Activated CD4-positive, alpha-beta T cell treated with anti-CD3 and anti-CD28 coated beads for 48 hours (primary cell): ENCODE measurements around the gene ORC2.
A peak's percentile ranks its signal among the peaks of the same experiment; 100 is the strongest.
"Not testable (repeated sequence)": the region's sequence is repeated elsewhere in the genome, so short reads cannot be mapped to it uniquely, and the experiment has no call there.

ENCODE experiments used
- DNase-seq: peaks from one replicate; pipeline ENCODE4 v3.0.0-alpha.2; 2020

ORC2 gene

DNA sequence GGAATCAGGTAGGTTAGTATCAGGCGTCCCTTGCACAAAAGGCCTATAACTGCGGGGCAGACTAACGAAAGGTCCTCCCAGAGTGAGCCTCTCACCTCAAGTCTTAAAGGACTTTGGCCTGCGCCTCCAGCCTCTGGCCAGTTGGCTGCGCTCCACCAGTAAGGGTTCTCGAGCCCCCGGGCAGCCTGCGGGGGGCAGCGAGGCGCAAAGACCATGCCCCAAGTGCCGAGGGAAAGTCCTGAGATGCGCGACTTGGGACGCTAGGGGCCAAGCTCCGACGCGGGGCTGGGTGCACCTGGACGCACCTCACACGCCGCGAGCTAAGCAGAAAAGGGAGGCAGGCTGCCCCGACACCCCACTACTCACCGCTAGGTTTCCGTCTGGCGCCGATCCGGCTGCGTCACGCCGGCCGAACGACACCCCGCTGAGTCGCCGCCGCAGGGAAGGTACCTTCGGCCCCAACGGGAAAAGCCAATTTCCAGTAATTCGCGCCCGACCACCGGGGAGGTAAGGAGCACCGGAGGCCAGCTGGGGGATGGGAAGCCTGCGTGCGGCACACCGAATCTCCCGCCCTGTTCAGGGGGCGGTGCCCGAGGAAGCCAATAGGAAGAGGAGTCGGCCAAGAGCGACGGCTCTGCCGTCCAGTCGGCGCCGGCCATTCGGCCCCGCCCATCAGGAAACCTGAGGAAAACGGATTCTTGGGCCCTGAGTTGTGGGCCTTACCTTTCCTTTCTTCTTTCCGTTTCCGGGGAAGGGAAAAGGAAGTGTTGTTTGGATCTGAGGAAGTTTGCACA is at the start of gene ORC2:
Gene ORC2, minus strand, starts transcription at position 537 of the 794 bp plus-strand sequence. CDS start 5,537 bp downstream, outside the sequence.
- DNase-seq, result peak; percentile 96

DNA sequence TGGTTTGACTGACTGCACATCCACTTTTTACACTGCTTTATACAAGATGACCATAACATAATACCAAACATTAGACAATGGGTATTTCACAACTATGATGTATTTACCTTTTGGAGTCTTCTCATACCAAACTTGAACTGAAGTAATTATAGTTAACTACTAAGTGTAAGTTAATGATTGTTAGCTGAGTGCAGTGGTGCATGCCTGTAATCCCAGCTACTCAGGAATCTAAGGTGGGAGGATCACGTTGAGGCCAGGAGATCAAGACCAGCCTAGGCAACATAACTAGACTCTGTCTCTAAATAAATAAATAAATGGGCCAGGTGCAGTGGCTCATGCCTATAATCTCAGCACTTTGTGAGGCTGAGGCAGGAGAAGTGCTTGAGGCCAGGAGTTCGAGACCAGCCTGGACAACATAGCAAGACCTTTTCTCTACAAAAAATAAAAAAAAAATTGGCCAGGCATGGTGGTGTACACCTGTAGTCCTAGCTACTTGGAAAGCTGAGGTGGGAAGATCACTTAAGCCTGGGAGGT is 44.9 kb upstream of the ORC2 start:
- DNase-seq, result no peak

DNA sequence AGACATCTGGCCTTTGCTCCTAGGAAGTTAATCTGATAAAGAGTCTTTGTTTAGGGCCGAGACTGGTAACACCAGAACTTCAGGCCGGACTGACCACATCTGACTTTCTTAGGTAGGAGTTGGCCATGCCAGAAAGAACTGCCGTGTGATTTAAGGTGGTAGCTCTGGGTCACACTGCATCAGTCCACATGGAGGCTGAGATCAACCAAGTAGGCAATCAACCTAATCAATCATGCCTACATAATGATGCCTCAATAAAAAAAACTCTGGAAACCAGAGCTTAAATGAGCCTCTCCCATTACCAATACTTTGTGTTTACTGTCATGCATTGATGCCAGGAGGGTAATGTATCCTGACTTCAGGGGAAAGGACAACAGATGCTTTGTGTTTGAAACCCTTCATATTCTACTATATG is 44.1 kb upstream of the ORC2 start:
- no peak for DNase-seq

DNA sequence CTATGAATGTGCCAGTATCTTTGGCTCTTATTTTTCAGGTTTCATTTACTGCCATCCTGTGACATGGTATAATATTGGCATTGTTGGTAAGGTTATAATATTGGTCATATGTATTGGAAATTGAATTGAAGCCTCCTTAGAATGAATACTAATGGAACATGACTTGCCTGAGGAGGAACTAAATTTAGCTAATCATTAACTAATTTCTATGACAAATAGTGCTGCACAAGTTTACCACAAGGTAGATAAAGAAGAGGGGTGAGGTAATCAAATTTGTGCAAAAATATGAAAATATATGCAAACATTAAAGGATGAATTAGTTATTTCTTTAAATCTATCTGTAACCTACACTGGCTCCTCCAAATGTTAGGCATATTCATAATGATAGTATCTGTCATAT is 43.2 kb upstream of the ORC2 start:
- DNase-seq, result no peak

DNA sequence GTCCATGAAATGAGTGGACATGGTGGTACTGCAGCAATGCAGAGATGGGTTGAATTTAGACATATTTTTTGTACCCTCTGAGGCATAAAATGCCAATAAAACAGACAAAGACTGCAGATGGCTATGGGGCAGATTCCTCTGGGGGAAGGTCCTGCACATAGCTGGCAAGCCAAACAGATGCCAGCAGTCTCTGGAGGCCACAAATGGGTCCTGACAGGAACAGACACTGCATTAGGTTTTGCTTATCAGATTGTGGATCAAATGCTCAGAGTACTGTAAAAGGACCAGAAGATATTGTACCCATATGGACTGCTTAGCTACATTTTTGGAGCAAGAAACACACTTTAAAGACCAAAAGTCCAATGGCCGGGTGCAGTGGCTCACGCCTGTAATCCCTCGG is 40.9 kb upstream of the ORC2 start:
- no peak for DNase-seq

DNA sequence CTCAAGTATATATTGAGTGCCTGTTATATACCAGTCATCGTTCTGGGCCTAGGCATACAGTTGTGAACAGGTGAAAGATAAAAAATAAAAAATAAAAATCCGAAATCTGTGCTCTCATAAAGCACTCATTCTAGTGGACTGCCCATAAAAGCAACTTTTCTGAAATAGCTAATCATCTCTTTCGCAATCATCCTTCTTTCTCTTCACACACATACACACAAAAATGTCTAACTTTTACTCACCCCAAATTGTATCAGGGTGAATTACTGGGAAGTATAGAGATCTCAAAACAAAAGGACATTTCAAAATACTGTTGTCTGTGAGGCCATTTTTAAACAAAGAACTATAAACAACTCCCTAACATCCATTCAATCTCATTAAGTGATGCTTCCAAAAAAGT is 29.6 kb upstream of the ORC2 start:
- DNase-seq, result no peak

DNA sequence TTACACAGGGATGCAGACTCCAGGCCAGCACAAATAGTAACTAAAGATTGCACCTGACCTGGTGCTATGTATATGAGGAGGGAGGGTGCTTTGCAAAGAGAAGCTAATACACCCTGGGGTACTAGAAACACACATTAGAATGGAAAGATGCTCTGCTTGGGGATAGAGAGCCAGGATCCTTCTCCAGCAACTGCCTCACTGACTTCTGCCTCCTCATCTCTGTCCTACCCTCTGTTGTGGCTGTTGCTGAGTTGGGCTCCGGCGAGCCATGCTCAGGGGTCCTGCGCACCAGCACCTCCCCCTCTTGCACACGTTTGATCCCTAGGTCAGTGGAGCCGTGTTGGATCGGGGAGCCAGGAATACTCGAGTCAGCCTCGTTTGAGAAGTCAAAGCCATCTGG is 23.7 kb upstream of the ORC2 start:
- DNase-seq, result no peak

DNA sequence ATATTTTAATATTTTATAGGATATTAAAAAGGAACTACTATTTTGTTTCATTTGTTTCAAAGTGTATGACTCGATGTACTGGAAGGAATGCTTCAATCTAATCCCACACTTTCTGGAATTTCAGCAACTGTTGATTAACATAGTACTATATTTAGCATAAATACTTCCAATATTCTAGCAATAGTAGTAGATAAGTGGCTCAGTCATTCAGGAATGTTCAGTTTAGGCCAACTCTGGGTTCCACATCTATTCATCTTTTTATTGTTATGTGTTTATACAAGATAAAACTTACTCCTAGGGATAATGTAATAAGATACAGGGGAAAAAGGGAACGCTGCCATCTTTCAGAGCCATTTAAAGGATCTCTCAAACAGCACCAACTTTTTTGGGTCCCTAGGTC is 22.3 kb upstream of the ORC2 start:
- DNase-seq, result no peak

DNA sequence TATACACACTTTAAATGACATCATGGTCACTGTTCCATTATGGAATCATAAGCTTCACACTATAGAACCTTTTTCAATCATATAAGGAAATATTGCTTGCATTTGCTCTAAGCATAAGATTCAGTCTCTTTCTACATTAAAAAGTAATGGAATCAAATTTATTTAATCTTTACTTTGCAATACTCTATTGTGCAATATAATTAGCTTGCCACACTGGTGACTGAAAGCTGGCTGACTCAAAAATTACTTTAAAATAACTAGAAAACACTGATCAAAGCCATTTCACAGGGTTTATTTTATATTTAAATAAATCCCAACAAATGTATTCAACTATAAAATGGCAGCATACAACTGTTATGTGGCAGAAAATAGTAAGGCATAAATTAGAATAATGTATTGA is 13.2 kb upstream of the ORC2 start:
- DNase-seq, result no peak

DNA sequence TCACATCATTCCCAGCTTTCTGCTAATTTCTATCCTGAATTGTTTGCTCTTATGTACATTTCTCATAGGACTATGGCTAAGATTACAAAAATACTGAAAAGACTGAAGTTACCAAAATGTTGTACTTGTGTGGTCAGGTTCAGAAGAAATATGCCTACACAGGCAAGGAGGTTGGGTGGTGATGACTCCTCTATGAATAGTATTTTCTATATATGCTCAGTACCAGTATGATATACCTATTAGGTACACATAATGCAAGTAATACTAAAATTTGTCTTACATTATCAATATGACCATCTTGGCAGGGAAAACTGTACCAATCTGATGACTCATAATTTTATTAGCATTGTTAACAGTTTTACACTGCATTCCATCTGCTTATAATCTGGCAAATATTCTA is 12.2 kb upstream of the ORC2 start:
- DNase-seq, result no peak

DNA sequence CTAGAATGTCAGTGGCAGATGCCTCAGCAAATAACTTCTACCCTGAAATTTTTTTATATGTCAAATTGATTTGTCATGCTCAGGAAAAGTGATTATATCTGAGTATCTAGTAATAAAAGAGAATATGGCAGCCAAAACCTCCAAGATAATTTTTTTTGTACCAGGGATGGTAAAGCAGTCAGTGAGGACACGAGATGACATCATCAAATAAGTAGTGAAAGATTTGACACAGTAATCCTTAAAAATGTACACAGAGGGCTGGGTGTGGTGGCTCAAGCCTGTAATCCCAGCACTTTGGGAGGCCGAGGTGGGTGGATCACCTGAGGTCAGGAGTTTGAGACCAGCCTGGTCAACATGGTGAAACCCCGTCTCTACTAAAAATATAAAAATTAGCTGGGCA is 6.6 kb upstream of the ORC2 start:
- not testable (repeated sequence) for DNase-seq

DNA sequence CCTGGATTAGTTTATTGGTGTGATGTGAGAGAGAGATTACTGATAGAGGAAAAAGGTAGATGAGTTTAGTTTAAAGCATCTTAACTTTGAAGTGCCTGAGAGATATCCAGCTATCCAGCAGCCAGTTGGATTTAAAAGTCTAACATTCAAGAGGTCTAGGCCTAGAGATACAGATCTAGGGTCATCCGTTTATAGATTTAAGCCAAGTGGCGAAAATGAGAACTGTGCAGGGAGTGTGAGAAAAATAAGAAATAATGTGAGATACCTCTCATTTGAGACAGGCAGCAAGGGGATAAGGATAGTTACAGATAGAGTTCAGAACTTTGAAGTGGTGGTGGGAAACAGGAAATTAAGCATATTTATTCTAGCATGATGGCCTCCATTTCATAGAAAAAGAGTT is 5.3 kb upstream of the ORC2 start:
- no peak for DNase-seq

DNA sequence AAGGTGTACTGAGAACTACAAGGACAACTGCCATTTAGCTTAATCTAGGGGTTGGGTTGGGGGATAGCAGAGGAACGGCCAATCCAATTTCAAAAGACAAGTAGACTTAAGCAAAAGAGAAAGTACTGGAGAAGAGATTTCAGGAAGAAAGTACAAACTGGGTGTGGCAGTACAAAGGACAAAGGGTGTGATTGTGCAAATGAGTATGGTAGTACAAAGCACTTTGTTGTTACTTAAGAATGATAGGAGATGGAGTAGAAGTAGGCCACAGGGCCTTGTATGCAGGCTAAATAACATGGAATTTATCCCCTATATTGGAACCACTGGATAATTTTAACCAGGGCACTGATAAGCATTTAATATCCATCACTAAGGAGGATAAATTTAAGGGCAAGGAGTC is 4.7 kb upstream of the ORC2 start:
- no peak for DNase-seq

DNA sequence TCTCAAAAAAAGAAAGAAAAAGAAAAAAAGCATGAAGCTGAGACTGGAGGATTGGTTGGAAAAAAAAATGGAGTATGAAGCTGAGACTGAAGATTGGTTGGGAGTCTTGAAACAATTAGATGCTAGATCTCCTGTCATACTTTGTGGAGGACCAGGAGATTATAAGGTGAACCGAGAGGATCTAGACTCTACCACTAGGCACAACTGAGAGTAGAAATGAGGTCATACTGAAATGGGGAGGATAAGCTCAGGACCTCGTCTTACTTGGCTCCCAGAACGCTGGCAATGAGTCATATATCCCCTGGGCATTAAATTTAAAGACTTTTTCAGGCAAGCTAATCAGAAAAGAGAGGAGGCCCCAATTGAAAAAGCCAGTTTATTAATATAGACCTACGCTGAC is 3.3 kb upstream of the ORC2 start:
- DNase-seq, result no peak

DNA sequence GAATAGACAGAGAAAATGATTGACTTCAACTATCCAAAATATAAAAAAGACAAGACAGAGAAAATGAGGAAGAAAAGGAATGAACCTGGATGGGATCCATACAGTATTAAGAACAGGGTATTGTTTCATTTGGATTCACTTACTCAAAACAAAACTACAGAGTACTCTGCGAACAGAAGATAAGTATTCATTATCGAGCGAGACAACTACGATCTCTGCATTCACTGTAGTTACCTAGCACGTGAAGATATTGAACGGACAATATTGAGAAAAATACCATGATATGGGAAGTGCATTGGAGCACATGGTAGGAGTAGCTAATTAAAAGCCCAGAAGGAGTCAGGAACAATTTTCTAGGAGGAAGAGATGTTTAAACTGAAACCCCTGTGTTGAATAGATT is 1.0 kb upstream of the ORC2 start:
- DNase-seq, result no peak

DNA sequence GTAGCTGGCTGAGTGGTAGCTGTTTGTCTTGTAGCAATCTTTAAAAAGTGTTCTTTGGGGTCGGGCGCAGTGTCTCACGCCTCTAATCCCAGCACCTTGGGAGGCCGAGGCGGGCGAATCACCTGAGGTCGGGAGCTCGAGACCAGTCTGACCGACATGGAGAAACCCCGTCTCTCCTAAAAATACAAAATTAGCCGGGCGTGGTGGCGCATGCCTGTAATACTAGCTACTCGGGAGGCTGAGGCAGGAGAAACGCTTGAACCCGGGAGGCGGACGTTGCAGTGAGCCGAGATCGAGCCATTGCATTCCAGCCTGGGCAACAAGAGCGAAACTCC is 425 bp upstream of the ORC2 start:
- not testable (repeated sequence) for DNase-seq

DNA sequence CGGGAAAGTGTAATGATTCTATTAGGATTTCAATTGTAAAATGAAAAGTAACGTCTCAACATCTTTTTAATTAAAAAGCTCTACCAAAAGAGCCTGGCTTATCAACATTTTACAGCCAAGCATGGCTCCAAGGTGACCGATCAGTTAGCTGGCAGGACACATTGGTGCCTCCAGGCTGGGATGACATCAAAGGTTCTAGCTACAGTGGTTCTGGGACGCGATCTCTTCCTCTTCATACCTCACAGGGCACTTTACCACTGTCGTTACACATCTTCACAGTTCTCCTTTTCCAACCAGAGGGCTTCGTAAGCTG is 693 bp downstream of the ORC2 start:
- no peak for DNase-seq

DNA sequence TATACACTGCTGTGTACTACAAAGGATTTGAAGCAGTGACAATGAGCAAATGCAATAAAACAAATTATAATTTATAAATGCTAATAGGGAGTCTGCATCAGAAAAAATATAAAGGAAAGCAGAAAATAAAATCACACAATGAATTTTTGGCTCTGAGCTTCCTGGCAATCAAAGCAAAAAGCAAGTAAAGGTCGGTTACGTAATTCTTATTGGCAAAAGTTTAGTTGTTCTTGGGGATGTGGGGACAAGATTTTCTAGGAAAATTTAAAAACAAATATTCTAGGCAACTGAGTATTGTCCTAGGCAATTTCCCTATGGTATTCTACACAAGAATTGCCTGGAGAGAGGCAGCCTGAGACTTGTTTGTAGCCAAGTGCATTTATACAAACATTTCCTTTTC is 1.8 kb downstream of the ORC2 start:
- no peak for DNase-seq

DNA sequence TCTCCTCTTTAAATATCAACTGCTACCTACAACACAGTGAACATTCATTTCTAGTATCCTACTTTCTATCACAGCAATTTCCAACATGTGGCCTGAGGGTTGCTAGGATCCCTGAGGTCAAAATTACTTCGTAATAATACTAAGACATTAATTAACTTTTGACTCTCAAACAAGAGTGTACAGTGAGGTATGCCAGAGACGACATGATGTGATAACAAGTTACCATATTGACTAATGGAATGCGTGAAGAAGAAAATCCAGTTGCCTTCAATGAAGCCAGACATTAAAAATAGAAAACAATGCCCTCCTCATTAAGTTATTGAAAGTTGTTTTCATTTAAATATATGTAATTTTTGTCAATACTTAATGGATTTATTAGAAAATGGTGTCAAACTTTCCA is 13.1 kb downstream of the ORC2 start:
- no peak for DNase-seq

DNA sequence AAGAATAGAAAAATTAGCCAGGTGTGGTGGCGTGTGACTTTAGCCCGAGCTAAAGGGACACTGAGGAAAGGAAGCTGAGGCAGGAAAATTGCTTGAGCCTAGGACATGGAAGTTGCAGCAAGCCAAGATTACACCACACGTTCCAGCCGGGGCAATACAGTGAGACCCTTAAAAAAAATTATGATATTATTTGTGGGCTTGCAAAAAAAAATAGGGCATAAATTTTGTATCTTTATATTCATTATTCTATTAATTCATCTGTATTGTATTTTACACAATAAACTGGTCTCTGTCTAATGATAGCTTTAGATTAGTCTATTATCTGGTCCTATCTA is 18.1 kb downstream of the ORC2 start:
- DNase-seq, result no peak

DNA sequence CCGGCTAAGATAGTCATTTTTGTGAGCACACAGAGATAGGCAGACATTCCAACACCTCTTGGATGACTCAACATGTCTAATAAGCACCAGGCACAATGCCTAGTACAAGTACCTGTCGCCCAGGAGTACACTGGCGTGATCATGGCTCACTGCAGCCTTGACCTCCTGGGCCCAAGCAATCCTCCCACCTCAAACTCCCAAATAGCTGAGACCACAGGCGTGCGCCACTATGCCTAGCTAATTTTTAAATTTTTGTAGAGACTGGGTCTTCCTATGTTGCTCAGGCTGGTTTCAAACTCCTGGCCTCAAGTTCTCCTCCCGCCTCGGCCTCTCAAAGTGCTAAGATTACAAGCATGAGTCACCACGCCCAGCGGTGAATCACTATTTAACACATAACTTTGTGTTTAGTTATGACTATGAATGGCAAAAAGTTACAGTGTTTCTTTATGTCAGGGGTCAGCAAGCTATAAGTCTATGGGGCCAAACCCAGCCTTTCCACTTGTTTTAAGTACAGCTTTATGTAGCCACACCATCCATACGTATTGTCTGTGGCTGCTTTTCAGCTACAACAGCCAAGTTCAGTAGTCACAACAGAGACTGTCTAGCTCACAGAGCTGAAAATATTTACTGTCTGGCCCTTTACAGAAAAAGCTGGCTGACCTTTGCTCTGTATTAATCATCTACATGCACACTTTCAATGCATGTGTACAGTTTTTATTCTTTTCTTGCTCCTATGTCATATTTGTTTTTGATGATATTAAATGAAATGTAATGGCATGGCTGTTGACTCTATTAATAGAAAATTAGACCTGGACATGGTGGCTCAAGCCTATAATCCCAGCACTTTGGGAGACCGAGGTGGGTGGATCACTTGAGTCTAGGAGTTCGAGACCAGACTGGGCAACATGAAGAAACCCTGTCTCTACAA is 18.7 kb downstream of the ORC2 start:
- peak; percentile 88 for DNase-seq

DNA sequence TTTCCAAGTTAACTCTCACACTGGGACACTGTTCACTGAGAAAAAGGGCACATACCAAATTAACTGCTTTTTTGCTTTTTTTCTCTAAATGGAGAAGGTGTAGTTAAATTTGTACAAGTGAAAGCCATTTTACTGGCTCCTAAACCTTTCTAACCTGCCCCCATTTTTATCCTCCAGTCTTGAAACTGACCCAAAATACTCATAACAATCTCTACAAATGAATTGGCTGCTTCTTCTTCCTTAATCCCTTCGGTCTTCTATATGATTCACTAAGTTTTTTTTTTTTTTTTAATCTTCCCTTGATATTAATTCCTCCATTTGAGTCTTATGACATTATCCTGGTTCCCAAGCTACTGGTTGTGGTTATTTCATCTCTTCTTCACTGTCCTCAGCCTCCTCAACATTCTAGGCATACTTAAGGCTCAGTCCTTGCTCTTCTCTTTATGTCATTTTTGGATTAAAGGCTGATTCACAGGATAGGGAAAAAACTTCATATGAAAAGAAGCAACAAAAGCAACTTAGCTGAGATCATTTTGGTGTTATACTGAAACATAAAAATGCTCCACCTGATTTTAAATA is 19.8 kb downstream of the ORC2 start:
- DNase-seq, result no peak

DNA sequence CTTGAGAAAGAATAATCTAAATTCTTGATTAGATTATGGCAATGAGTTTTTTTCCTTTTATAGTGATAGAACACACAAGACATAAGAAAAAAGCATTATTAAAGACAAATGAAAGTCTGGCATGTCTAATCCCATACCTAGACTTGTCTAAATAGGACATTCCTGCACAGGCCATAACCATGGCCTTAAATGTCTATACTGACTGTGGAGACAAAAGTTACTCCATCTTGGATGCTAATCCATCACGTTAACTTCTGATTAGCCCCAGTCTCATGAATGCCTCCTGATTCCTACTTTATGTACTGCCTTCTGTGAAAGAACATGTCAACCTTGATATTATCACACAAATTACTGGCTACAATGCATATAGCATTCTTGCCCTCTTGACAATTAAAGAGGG is 23.6 kb downstream of the ORC2 start:
- DNase-seq, result no peak
